DND-41 (cell line): ENCODE data around the gene AUH.

Source experiments
- ATAC-seq: fragments of 200-7000 bp; cut with Tn5 transposase; 3 replicates; pipeline ENCODE4 v1.9.1; 2021; ENCODE audit warnings: low read depth; ENCODE audit not compliant: insufficient read depth
- DNase-seq: peaks from one replicate; pipeline ENCODE4 v3.0.0-alpha.2; 2020
- H2AFZ ChIP-seq: 2 replicates; pipeline ENCODE4 v1.6.0; 2012; ENCODE audit warnings: low read depth, low read length
- H3K27ac ChIP-seq: 2 replicates; pipeline ENCODE4 v1.5.1; 2012; ENCODE audit warnings: low read length, inconsistent platforms
- H3K27me3 ChIP-seq: fragments of 200-600 bp; sonication (generic); 2 replicates; pipeline ENCODE4 v1.6.0; 2012; ENCODE audit warnings: low read length, mild to moderate bottlenecking, inconsistent platforms; ENCODE audit not compliant: insufficient read depth, poor library complexity
- H3K36me3 ChIP-seq: 2 replicates; pipeline ENCODE4 v1.5.1; 2012; ENCODE audit warnings: low read length, inconsistent platforms; ENCODE audit not compliant: insufficient read depth
- H3K4me1 ChIP-seq: 2 replicates; pipeline ENCODE4 v1.5.1; 2012; ENCODE audit warnings: mild to moderate bottlenecking, low read length; ENCODE audit not compliant: insufficient read depth
- H3K4me2 ChIP-seq: 2 replicates; pipeline ENCODE4 v1.6.0; 2012; ENCODE audit warnings: mild to moderate bottlenecking, moderate library complexity, low read length, inconsistent platforms; ENCODE audit not compliant: insufficient read depth
- H3K4me3 ChIP-seq, 2 experiments: fragments of 200-600 bp in 1 of 2; shearing (Covaris generic) in 1 of 2; 2 replicates each; pipeline ENCODE4 v1.5.1; 2012 to 2016; ENCODE audit warnings: inconsistent platforms in 2 of 2, low read length in 2 of 2, mild to moderate bottlenecking in 2 of 2, low read depth in 1 of 2, moderate library complexity in 1 of 2
- H3K79me2 ChIP-seq: 2 replicates; pipeline ENCODE4 v1.6.0; 2012; ENCODE audit warnings: low read length, inconsistent platforms; ENCODE audit not compliant: insufficient read depth
- H3K9ac ChIP-seq: 2 replicates; pipeline ENCODE4 v1.6.0; 2012; ENCODE audit warnings: low read depth, mild to moderate bottlenecking, inconsistent platforms, low read length, moderate library complexity
- H3K9me3 ChIP-seq: 2 replicates; pipeline ENCODE4 v1.5.1; 2012; ENCODE audit warnings: low read length, moderate library complexity, mild to moderate bottlenecking, inconsistent platforms; ENCODE audit not compliant: insufficient read depth, severe bottlenecking
- H4K20me1 ChIP-seq: 2 replicates; pipeline ENCODE4 v1.6.0; 2012; ENCODE audit warnings: low read length; ENCODE audit not compliant: insufficient read depth
- EZH2 ChIP-seq: IDR thresholded peaks from 3 replicates; pipeline ENCODE4 v1.6.1; 2012; ENCODE audit warnings: borderline replicate concordance, low read depth, mild to moderate bottlenecking, moderate library complexity, low read length, inconsistent platforms; ENCODE audit not compliant: severe bottlenecking
- TF ChIP-seq, protein P1 (sequence below): IDR thresholded peaks from 2 replicates; pipeline ENCODE4 v1.5.1; 2012; ENCODE audit warnings: borderline replicate concordance, low read length, moderate library complexity, mild to moderate bottlenecking; ENCODE audit not compliant: poor library complexity, severe bottlenecking; ENCODE audit errors: extremely low read depth

The AUH gene

DNA sequence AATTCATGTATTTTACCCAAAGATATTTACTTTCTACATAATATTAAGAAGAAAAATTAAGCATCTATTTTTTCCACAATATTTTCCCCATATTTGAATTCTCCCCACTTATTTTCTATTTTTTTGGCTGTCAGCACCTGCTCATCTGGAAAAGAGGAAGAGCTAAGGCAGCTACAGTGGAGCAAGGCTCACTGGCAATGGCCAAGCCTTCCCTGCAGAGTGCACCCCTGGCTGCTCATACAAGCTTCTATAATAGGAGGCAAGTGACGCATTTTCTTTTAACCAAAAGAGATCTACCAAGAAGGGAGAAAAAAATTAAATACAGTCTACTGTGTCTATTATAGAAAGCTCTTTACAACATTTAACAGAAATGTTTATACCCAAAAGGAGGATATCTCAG lies 72.5 kb downstream of the AUH start:
- Histone ChIP-seq H3K27me3 (no peaks in the 10 kb centered on the region), H3K9me3 (no peaks in the 10 kb centered on the region), H3K4me2 (no peak overlapping the region), H3K36me3 (peaks cover 13% of the 10 kb centered on the region; the same call in 1 of the 2 replicates), H3K27ac (no peak overlapping the region), H3K4me3 (no peak overlapping the region), H2AFZ (no peak overlapping the region), H3K4me1 (no peaks in the 10 kb centered on the region), H4K20me1 (no peaks in the 10 kb centered on the region), H3K9ac (no peak overlapping the region), H3K79me2 (no peaks in the 10 kb centered on the region)
- DNase-seq (no peak), ATAC-seq (no peak)
- TF ChIP-seq EZH2 = no peak
- TF ChIP-seq, protein P1, sequence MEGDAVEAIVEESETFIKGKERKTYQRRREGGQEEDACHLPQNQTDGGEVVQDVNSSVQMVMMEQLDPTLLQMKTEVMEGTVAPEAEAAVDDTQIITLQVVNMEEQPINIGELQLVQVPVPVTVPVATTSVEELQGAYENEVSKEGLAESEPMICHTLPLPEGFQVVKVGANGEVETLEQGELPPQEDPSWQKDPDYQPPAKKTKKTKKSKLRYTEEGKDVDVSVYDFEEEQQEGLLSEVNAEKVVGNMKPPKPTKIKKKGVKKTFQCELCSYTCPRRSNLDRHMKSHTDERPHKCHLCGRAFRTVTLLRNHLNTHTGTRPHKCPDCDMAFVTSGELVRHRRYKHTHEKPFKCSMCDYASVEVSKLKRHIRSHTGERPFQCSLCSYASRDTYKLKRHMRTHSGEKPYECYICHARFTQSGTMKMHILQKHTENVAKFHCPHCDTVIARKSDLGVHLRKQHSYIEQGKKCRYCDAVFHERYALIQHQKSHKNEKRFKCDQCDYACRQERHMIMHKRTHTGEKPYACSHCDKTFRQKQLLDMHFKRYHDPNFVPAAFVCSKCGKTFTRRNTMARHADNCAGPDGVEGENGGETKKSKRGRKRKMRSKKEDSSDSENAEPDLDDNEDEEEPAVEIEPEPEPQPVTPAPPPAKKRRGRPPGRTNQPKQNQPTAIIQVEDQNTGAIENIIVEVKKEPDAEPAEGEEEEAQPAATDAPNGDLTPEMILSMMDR = no peak

DNA sequence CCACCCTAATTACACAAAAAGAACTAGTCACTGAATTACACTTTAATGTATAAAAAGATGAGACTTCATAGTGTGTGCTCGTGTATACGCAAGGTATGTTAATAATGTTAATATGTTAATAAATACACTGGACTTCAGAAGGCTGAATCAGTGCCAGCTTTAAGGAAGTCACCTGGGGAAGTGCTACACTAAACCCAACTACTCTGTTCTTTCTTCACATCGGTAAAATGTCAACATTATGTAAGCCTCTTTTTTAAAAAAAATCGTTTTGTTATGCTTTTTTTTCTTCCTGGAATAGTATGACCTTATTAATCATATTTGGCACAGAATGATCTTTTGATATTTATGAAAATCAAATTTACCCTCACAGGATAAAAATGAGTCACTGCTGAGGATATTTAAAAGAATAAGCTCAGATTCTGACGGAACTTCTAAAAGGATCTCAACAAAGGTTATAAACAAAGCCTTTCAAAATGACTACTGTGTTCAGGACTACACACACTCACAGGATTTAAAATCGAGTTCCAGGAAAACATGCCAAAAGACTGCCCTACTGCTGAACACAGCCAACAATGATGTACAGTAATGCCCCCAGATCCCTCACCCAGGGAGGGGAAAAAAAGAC lies 75.9 kb downstream of the AUH start:
- Histone ChIP-seq H3K4me3 (no peak overlapping the region), H3K79me2 (no peaks in the 10 kb centered on the region), H3K27me3 (no peaks in the 10 kb centered on the region), H3K4me1 (no peaks in the 10 kb centered on the region), H3K9me3 (no peaks in the 10 kb centered on the region), H3K36me3 (no peaks in the 10 kb centered on the region; the same call in 1 of the 2 replicates), H3K9ac (no peak overlapping the region), H3K4me2 (no peak overlapping the region), H4K20me1 (no peaks in the 10 kb centered on the region), H3K27ac (no peak overlapping the region), H2AFZ (no peak overlapping the region)
- TF ChIP-seq EZH2 = no peak
- TF ChIP-seq, protein P1 = no peak
- DNase-seq = no peak
- ATAC-seq = no peak

DNA sequence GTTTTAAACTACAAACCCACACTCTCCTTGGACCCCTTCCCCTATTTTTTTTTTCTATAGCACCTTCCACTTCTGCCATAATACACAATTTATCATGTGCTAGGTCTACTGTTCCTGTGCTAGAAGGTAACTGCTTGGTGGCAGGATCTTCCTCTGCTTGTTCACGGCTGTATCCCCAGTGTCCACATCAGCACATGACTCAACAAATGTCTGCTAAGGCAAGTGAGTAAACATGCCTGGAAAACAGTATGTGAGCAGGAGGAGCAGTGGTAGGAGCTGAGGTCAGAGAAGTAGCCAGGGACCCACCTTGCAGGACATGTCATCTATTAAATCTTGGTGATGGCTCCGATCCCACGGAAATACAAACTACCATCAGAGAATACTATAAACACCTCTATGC lies 79.4 kb downstream of the AUH start:
- Histone ChIP-seq H4K20me1 (no peaks in the 10 kb centered on the region), H3K36me3 (no peaks in the 10 kb centered on the region; the same call in 1 of the 2 replicates), H3K79me2 (no peaks in the 10 kb centered on the region), H2AFZ (no peak overlapping the region), H3K4me2 (no peak overlapping the region), H3K27ac (no peak overlapping the region), H3K4me1 (no peaks in the 10 kb centered on the region), H3K9ac (no peak overlapping the region), H3K4me3 (no peak overlapping the region), H3K27me3 (no peaks in the 10 kb centered on the region), H3K9me3 (no peaks in the 10 kb centered on the region)
- DNase-seq = no peak
- no peak for ATAC-seq
- no peak for TF ChIP-seq EZH2
- TF ChIP-seq, protein P1 = no peak
